HG03378 (cell line): ENCODE measurements around the gene SLC1A2.
A peak's percentile ranks its signal among the peaks of the same experiment; 100 is the strongest.

Experiments used
- ATAC-seq: cut with Tn5 transposase; IDR thresholded peaks from one replicate; pipeline ENCODE4 v1.9.1; 2021; ENCODE audit warnings: mild to moderate bottlenecking, moderate library complexity; ENCODE audit not compliant: unreplicated experiment

SLC1A2 gene

DNA sequence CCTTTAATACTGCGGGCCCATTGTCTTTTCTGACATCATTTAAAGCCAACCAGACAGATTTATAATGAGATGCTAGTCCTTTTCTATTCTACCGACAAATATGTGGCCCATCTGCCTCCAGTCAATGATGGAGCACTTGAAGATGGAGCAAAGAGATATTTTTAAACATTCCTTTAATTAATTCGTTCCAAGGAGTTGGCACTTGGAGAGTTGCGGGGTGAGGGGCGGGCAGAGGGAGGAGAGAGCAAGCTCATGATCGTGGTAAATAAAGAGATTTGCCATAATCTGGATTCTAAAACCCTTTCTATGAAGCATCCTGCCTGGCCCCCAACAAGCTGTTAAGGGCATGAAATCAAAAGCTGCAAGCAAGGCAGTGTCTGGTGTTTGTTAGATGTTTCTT is 5.0 kb downstream of the SLC1A2 start:
- ATAC-seq, result no peak

GRCh38 chr11:35413598-35413997 is 5.8 kb downstream of the SLC1A2 start:
- ATAC-seq, result no peak

DNA sequence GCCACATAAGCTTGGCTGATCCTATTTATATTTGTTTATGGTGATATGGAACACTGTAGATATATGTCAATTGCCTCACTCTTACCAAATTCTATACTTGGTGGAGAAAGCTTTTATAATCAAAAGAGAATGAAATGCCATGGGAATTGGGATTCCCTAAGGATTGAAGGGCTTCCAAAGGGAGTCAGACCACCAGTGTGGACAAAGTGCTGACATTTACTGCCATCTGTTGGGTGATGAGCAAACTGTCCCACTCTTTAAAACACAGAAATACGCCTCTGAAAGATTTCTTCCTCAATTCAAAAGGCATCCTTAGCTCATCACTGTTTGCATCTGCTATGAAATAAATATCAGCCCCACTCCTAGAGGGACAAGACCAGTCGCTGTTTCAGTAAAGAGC is 7.1 kb downstream of the SLC1A2 start:
- no peak for ATAC-seq

DNA sequence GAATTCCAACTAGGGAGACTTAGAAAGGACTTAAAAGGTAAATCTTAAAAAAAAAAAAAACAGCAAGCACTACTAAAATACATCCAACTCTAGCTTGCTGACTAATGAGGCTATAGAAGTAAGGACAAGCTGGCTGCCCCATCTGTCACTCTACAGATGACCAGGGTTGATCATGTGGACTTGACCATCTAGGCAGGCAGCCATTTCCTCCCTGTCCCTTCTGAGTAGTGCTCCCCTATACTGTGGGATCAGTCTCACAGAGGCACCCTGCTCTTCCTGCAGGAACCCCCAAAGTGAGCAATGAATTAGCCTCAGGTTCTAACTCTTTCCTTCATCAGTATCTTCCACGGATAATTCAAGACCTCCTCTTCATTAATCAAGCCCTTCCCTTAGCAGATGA is 12.3 kb downstream of the SLC1A2 start:
- no peak for ATAC-seq

DNA sequence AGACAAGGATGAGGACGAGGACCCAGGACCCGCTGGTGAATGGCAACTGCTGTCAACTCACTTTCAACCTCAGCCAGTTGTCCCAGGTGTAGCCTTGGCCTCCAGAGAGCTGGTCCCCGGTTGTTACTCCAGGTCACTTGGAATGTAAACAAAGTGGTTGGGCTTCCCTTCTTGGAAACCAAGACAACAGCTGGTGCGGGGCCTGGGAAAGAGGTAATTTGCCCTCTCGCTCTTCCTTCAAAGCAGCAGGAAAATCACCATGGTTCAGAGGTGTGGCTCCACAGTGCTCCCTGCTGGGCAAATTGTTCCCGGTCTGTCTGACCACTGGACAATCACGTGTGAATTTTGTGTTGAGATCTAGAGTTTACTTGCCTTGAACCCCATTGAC is 15.0 kb downstream of the SLC1A2 start:
- ATAC-seq, result no peak

DNA sequence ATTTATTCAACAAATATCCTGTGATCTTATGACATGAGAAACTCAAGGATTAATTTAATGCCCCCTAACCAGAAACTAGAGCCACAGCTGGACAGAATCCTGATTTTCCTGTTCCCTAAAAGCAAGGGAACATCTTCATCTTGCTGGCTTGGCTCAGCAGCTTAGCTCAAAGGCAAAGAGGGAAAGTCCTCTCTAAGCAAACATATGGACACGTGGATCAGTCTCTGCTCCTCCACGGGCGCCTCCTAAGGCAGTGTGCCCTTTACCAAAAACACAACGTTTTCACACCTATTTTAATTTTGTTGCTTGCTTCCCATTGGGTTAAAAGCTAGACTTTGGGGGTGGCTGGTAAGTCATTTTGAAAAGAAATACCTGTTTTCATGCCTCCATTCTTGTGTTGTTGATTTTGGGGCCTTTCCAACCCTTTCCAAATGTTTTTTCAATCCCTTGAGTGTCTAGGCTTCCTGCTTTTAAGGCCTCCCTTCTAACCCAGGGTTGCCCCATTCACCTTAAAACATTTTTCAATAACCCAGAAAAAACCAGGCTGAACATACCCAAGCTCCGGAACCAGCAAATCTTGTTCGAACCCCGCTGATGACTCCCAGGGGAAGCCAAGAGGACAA is 15.5 kb downstream of the SLC1A2 start:
- no peak for ATAC-seq

DNA sequence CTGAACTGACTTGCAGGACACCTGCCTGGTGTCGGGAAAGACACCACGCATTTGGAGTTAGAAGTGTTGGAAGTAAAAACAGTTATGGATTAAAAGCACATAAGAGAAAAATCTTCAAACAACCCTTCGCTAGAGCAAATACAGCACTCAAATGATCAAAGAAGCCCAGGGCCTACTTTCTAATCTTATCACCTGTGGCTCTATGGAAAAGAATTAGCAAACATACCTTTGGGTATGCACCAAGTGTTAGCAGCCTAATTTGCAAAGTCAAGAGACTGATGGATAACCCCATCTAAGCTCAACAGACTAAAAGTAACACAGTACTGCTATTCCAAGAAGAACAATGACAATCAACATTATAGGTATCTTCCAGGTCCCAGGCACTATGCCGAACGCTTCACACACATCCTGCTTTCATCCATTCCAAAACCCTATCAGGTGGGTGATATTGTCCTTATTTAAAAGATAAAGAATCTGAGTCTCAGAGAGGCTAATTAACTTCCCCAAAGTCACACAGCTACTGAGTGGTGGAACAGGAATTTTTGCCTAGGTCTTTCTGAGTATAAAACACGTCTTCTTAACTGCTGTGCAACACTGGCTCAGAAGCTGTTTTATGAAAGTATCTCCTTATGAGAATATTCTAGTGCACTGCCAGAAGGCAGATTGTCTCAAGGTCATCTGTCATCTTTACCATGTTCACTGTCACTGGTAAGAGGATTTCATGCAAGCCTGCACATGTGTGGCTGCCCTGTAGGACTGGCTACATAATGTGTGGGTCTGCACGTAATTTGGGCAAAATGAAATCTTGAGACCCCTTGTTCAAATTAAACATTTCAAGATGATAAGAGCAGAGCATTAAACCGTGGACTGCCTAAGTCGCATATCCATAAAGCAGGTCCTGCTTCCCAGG is 16.4 kb downstream of the SLC1A2 start:
- ATAC-seq, result no peak

DNA sequence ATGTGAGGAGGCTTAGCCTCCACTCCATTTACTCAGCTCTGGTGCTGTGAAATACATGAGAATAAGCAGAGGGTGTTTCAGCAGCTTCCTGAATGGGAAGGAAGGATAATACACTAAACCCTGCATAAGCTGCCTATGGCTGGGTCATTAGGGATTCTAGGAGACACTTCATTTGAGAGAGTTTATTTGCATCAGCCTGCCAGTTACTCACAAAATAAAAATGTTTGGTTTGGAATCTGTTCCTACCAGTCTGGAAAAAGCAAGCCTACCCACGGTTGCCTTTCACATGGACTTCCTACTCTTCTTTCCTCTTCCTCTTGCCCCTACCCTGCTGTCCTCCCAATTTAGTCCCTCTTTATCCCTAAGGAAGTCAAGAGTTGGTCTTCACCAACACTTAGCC is 20.5 kb downstream of the SLC1A2 start:
- ATAC-seq, result no peak

DNA sequence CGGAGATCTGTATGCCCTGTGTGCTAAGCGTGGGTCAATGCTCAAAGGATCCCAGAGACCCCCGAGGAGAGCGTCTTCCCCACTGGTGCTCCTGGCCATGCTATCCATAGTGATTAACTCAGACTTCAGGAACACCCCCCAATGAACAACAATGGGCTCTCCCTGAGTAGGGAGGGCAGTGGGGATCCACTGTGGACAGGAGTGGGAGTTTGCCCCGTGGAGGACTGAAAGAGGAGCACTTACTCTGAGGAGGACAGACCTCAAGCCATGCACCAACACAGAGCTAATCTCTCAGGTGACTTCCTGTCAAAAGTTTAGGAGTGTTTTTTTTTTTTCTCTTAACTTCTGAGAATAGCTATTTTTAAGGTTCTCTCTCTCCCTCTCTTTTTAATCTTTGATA is 24.4 kb downstream of the SLC1A2 start:
- no peak for ATAC-seq

DNA sequence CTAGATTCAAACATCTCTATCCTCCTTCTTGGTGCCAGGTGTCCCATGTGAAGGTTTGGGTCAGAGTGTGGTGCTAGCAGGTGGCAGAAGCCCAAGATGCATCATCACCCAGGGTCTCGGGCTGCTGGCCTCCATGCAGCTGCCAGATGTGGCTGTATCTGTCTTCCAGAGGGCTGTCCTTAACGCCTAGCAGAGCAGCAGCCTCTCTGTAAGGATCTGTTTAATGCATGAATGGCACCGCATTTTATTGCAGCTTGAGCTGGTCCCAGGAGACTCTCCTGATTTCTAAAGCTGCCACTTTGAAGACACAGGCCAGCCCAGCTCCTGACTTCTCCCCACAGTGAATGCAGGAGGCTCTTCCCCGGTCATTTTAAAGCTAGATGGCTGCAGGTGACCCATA is 26.3 kb downstream of the SLC1A2 start:
- ATAC-seq, result no peak

- no peak for ATAC-seq
Measured at GRCh38 chr11:35391922-35392688, 27.3 kb downstream of the SLC1A2 start.

- ATAC-seq, result peak; percentile 96
Measured at GRCh38 chr11:35390737-35391682, 28.3 kb downstream of the SLC1A2 start.

DNA sequence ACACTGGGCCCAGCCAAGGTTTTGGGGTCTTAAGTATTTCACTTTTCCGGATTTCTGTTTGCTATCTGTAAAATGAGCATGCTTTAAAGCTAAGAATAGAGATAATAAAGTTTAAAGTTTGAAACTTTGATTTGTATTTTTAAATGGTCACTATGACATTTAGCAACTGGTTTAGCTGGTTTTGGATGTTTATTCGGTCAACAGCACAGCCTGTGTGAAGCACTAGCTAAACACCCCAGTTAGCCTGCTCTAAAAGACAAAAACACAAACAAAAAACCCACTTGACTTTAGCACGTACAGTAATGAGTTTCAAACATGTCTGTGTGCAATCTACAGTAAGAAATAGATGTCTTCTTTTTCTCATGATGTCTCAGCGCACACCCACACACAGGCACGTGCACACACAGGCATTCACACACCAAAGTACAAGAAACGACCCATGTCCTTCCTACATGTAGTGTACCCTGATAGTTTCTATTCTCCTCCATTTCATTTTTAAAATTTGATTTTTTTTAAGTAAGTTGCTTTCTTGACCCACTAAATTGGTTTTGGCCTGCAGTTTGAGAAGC is 29.4 kb downstream of the SLC1A2 start:
- ATAC-seq, result no peak

- no peak for ATAC-seq
Measured at GRCh38 chr11:35389112-35389511, 30.2 kb downstream of the SLC1A2 start.

GRCh38 chr11:35388061-35388460 is 31.3 kb downstream of the SLC1A2 start:
- no peak for ATAC-seq

DNA sequence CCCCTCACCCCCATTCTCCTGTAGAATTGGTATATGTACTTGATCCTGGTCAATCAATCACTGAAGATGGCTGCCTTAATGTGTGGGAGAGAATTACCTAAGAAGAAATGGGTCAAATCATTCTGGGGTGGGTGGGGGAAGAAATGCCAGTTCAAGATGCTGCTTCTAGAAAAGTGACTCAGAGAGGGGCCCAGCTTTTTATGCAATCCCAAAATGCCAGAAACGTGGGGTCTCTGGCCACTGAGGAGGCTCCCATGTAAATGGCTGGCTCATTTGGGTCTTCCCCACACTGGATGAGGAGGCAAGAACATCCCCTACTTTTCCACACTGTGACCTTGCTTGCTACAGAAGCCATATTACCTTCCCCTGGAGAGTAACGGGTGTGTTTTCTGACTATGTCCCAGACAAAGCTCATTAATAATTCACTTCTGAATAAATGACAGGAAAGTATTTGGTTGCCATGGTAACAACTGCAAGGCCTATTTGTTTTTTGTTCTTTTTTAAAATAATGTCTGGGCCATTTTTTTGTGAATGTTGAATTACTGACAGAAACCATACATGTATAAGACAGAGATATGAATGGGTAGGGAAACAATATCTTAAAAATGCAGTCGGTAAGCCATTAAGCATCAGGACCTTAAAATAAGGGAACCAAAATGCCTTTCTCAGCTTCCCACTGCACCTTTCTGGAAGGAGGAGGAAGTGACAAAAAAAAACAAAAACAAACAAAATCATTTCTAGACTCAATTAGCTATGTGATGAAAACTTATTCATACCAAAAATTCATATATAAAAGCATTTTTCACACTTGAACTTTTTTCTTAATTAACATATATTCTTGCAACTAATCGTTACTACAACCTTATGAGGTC is 32.0 kb downstream of the SLC1A2 start:
- ATAC-seq, result no peak

DNA sequence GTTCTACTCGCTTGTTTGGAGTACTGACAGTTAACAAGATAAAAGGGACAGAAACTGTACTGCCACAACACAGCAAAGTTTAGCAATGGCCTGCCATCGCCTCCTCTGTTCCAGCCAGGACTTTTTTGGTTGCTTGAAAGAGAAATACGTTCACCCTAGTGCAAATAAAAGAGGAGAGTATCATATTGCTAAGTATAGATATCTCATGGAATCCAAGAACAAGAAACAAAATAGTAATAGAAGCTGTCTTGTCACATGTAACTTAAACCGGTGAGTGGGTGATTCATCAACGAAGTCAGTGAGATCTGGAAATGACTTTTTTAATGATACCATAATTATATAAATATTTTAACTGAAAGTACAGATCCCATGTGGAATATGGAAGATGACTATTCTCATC is 35.4 kb downstream of the SLC1A2 start:
- ATAC-seq, result no peak

DNA sequence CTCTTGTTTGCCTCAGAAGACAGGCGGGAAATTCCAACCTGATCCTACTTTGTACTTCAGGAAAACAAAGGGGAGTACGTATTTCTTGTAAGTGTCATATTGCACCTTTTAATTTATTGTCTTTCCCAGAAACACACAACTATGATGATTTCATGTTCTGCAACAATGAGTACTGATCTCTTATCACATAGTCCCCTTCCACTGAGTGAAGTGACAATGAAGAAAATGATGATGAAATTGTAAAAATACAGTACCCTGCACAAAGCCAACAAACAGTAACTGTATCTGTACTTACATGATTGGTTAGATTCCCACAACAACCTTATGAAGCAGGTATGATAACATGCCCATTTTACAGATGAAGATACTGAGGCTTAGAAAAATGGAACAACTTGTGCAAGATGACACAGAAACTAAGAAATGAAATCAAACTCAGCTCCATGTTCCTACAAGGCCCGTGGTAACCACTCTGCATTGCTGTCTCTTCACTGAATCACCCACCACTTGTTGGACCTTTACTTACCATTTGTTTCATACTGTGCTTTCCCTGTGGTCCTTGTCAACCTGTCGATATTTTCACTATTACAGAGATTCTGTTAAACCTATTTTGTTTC is 37.5 kb downstream of the SLC1A2 start:
- ATAC-seq, result no peak

- ATAC-seq, result no peak
Measured at GRCh38 chr11:35380603-35381002, 38.8 kb downstream of the SLC1A2 start.
